SK-N-SH (cell line): ENCODE measurements around the gene CDH23.

ENCODE experiments used
- CTCF ChIP-seq: fragments of 200-600 bp; sonication (generic); IDR thresholded peaks from 2 replicates; pipeline ENCODE4 v1.6.1; 2017; ENCODE audit warnings: antibody characterized with exemption, mild to moderate bottlenecking, moderate library complexity
- EZH2phosphoT487 ChIP-seq: fragments of 200-600 bp; sonication (generic); IDR thresholded peaks from 2 replicates; pipeline ENCODE4 v1.6.1; 2017; ENCODE audit warnings: low read depth, mixed run types, mild to moderate bottlenecking, antibody characterized with exemption, moderate library complexity, borderline replicate concordance
- GABPA ChIP-seq: IDR thresholded peaks from 2 replicates; pipeline ENCODE4 v1.4.0; 2012; ENCODE audit warnings: low read depth, mild to moderate bottlenecking
- GATA2 ChIP-seq: sonication (generic); formaldehyde crosslinking; IDR thresholded peaks from 2 replicates; pipeline ENCODE4 v1.5.0; 2020; ENCODE audit warnings: mild to moderate bottlenecking, missing genetic modification reagents
- PBX3 ChIP-seq: IDR thresholded peaks from 2 replicates; pipeline ENCODE4; 2012
- POLR2AphosphoS5 ChIP-seq: IDR thresholded peaks from 2 replicates; pipeline ENCODE4 v1.6.1; 2012; ENCODE audit warnings: low read depth, low read length
- RCOR1 ChIP-seq: fragments of 150-350 bp; IDR thresholded peaks from 2 replicates; pipeline ENCODE4 v1.6.1; 2017; ENCODE audit warnings: antibody characterized with exemption, low read length
- RFX5 ChIP-seq: IDR thresholded peaks from 2 replicates; pipeline ENCODE4 v1.6.1; 2012; ENCODE audit warnings: mild to moderate bottlenecking, improper control_type of control experiment, low read length
- SIN3A ChIP-seq: IDR thresholded peaks from 2 replicates; pipeline ENCODE4 v1.6.1; 2012; ENCODE audit warnings: low read depth, mild to moderate bottlenecking, low read length, moderate library complexity, borderline replicate concordance
- TAF1 ChIP-seq: IDR thresholded peaks from 2 replicates; pipeline ENCODE4 v1.6.1; 2012; ENCODE audit warnings: low read depth, mild to moderate bottlenecking, low read length, moderate library complexity, borderline replicate concordance
- TCF12 ChIP-seq: IDR thresholded peaks from 2 replicates; pipeline ENCODE4 v1.4.0; 2012
- USF2 ChIP-seq: fragments of 150-350 bp; IDR thresholded peaks from 2 replicates; pipeline ENCODE4 v1.6.1; 2017; ENCODE audit warnings: antibody characterized with exemption, low read length, low read depth, borderline replicate concordance
- ZBTB33 ChIP-seq: IDR thresholded peaks from 2 replicates; pipeline ENCODE4 v1.4.0; 2012; ENCODE audit warnings: low read depth, borderline replicate concordance

GRCh38 chr10:71745664-71746250 lies 349.0 kb downstream of the CDH23 start:
- TF ChIP-seq PBX3 (no peak), ZBTB33 (no peak), CTCF (no peak), POLR2AphosphoS5 (no peak), SIN3A (no peak), EZH2phosphoT487 (no peak), TCF12 (no peak), GABPA (no peak), RCOR1 (no peak), RFX5 (no peak), GATA2 (no peak), TAF1 (no peak), USF2 (no peak)
